Fibroblast of gingiva (primary cell): ENCODE data around the gene ARSD.
"Not testable (repeated sequence)": the region's sequence is repeated elsewhere in the genome, so short reads cannot be mapped to it uniquely, and the experiment has no call there.

Experiments used
- DNase-seq: peaks from one replicate; pipeline ENCODE4 v3.0.0-alpha.2; 2011; ENCODE audit warnings: low read depth

ARSD gene

DNA sequence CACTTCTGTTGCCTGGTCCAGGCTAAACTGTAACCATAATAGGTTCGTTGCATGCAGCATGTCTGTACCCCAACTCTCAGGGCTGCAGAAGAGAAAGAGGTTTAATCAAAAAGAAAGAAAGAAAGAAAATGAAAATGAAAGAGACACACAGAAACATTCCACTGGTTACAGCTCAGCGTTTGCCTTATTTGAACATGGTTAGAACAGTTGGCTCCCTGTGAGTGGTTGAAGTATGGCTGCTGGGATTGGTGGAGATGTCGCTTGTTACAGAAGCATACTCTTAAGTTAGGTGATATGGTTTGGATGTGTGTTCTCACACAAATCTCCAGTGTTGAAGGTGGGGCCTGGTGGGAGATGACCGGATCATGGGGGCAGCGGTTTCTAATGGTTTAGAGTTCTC is 36.3 kb downstream of the ARSD start:
- DNase-seq: no peak

DNA sequence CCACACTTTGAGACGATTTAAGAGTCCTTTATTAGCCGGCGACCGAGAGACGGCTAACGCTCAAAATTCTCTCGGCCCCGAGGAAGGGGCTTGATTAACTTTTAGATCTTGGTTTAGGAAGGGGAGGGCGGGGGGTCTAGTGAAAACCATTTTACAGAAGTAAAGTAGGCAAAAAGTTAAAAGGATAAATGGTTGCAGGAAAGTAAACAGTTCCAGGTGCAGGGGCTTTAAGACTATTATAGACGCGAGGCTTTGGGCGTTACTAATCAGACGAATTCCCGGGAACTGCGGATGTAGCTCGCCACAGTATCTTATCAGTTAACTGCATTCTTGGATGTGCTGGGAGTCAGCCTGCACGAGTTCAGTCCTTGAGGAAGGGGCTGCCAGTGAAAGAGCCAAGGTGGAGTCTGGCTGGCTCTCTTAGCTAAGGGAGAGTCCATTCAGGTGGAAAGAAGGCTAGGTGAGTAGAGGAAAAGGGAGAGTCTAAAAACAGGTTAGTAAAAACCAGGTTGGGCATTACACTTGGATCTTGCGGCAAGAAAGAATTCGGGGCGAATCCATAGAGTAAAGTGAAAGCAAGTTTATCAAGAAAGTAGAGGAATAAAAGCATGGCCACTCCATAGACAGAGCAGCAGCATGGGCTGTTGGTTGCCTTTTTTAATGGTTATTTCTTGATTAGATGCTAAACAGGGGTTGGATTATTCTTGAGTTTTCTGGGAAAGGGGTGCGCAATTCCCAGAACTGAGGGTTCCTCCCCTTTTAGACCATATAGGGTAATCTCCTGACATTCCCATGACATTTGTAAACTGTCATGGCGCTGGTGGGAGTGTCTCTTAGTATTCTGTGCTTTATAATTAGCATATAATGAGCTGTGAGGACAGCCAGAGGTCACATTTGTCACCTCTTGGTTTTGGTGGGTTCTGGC is 38.3 kb downstream of the ARSD start:
- not testable (repeated sequence) for DNase-seq

DNA sequence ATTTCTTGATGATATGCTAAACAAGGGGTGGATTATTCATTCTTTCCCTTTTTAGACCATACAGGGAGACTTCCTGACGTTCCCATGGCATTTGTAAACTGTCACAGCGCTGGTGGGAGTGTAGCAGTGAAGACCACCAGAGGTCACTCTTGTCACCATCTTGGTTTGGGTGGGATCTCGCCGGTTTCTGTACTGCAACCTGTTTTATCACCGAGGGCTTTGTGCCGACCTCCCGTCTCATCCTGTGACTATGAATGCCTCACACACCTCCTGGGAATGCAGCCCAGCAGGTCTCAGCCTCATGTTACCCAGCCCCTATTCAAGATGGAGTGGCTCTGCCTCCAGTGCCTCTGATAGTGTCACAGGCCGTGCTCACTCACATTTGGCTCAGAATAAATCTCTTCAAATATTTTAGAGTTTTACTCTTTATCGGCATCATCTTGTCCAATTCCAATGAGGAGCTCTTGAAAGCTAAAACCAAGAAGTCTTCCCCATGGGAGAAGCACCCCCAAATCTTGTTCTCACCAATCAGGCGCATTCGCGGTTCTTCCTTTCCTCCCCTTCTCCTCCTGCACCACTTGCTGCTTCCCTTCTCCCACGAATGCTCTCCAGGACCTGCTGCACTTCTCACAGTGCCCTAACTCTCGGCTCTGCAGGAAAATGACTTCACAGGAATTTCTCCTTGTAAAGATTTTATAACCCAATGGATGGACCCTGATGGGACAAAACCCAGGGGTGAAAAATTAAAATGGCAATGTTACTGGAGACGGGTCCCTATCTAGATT is 39.2 kb downstream of the ARSD start:
- DNase-seq: not testable (repeated sequence)

DNA sequence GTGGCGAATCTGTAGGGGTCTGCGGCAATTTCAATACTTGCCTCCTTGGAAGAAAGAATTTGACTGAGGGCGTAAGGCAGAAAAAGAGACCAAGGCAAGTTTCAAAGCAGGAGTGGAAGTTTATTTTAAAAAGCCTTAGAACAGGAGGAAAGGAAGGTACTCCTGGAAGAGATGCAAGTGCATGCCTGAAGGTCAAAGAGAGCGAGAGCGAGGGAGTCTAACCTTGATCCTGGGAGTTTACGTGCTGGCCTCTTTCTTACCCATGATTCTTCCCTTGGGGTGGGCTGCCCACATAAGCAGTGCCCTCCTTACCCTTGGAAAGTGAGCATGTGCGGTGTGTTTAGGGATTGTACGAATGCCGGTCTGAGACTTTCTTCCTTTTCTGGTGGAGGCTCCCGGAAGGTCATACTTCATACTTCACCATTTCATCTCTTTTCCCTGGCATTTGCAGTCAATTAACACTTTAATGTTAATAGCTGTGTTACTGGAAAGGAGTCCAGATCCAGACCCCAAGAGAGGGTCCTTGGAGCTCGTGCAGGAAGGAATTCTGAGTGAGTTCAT is 40.0 kb downstream of the ARSD start:
- no peak for DNase-seq

DNA sequence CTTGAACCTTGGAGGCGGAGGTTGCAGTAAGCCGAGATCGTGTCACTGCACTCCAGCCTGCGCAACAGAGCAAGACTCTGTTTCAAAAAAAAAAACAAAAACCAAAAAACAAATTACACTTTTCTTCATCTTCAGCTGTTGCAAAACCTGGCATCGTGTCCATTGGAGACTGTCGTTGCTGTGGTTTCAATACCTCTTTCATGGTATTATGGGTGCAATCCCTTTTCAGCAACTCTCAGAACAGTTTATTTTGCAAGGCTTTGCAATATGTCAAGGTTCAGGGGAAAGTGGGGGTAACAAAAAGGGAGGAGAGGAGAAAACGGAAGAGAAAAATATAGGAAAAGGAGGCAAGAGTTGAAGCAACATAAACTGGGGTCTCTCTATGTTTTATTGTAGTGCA is 40.8 kb downstream of the ARSD start:
- peak; percentile 2 for DNase-seq

- DNase-seq: no peak
Measured at GRCh38 chrX:2883770-2884169, 45.4 kb downstream of the ARSD start.

GRCh38 chrX:2879670-2880069 is 49.5 kb downstream of the ARSD start:
- DNase-seq: no peak

GRCh38 chrX:2878563-2878962 is 50.6 kb downstream of the ARSD start:
- DNase-seq: no peak

DNA sequence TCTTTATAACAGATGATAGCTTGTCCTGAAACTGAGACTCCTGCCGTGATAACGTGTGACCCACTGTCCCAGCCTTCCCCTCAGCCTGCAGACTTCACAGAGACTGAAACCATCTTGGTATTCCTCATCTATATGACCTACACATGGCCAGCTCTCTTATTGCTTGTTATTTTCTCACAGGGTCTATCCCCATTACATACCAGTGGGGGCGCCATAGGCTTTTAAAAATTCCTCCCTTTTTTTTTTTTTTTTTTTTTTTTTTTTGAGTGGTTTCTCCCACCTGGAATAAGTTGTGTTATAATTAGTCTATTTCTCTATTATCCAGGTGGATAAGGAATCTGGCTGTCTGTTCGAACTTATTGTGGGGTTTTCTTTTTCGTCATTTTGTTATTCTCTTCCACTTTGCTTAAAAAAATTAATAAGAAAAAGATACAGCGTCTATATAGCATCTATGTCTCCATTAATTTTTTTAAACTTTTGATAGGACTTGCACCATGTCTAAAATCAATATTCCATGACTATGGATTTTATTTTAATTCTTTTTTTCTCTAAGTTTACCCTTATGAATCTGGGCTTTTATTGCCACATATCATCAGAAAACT is 53.2 kb downstream of the ARSD start:
- DNase-seq: no peak

DNA sequence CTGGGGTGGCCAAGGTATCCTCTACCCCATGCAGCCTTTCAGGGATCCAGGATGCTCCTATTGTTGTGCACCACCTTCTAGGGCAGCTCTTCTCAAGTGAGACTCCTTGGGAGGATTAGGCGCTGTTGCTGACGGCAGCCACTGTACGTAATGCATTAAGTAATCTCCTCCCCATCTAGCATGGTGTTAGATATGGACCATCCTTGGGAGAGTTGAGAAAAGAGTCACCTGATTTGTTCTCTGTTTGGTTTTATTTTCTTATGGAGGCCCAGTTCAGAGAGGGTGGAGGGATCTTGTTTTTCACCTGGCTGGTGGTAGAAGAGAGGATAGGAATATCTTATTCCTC is 54.0 kb downstream of the ARSD start:
- DNase-seq: no peak

DNA sequence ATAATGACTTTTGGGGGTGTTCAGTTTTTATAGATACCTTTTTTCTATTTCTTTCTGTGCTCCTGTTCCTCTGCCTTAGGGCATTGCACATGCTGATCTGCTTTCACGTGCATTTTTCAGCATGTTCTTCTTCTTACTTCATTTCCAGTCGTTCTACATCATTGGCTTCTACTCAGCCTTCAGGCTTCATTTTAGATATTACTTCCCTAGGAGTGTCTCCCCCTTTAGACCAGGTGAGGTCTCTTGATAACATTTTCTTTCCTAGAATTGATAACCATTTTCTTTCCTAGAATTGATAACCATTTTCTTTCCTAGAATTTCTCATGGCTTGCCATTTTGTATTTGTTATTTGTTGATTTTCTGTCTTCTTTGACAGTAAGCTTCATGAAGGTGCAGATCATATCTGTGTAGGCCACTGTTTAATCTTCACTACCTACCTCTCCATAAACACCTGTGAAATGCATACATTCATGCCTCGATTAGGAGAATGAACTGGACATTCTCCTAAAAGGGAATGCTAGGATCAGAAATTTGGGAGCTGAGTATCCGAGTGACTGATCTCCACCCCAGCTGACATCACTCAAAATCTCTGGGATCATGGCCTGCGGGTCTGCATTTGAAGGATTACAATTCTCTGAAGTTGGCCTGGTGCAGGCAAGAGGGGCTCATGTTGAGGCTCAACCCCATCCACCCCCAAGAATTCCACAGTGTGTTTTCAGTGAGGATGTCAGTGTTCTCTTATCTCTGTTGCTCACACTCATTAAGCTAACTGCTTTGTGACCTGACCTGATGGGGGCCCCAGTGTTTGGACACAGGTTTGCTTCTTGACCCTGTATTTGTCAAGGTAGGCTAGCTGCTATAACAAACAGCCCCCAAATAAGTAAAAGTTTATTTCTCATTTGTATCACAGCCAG is 54.7 kb downstream of the ARSD start:
- no peak for DNase-seq

DNA sequence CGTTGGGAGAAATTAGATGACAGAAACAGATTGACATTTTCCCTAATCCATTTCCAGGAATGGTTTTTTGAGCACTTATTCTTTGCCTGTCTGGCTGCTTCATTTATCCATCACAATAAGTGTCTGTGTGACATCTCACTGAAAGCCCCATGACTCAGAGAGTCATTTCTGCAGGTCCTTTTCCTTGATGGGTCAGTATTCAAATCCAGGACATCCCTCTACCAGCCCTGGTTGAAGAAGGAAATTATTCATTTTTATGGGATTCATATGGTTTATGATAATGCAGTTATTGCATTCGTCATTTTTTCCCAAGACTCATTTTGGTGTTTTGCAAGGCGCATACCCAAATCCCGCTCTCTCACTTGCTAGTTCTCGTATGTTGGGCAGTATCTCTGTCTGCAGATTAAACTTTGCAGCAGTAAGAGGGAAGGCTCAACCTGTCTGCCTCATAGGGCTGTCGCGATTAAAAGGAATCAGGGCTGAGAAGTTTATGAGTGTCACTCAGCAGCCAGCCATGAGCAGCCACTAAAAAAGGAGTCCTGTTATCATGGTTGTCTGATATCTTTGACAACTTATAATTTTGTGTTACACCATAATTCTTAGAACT is 56.4 kb downstream of the ARSD start:
- no peak for DNase-seq

DNA sequence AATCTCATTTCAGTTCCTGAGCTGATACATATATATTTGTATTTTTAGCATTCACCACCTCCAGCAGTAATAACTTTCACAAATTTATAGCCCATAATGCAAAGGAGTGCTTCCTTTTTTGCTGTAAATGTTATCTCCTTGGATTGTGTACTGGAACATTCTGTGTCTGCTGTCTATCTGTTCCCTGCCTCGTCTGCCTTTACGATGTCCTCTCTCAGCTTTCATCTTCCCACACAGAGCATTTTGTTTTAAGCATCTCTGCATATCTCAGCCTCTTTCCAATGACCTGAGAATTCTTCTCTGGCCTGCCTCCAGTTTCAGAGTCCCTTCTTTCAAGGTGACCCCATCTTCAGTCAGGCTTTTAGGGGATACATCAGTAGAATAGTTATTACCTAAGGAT is 57.3 kb downstream of the ARSD start:
- DNase-seq: no peak

DNA sequence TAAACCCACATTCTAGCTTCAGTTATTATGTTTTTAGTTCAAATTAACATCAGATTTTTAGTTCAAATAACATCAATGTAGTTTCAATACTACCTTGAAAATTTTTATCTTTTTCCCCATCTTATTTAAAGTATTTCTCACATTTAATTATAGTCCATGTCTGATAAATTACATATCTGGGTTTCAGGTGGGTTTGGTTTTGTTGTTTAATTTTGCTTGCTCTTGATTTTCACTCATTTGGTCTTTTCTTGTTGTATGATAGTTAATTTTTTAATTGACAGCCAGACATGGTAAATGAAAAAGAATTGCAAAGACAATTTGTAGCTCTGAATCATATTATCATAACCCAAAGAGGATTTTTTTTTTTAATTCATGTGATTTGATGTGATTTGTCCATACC is 58.5 kb downstream of the ARSD start:
- no peak for DNase-seq

- no peak for DNase-seq
Measured at GRCh38 chrX:2867206-2867605, 61.9 kb downstream of the ARSD start.

- DNase-seq: no peak
Measured at GRCh38 chrX:2863646-2864045, 65.5 kb downstream of the ARSD start.

- no peak for DNase-seq
Measured at GRCh38 chrX:2862404-2862803, 66.7 kb downstream of the ARSD start.

- no peak for DNase-seq
Measured at GRCh38 chrX:2859197-2859797, 69.8 kb downstream of the ARSD start.

- DNase-seq: no peak
Measured at GRCh38 chrX:2857566-2857965, 71.6 kb downstream of the ARSD start.

DNA sequence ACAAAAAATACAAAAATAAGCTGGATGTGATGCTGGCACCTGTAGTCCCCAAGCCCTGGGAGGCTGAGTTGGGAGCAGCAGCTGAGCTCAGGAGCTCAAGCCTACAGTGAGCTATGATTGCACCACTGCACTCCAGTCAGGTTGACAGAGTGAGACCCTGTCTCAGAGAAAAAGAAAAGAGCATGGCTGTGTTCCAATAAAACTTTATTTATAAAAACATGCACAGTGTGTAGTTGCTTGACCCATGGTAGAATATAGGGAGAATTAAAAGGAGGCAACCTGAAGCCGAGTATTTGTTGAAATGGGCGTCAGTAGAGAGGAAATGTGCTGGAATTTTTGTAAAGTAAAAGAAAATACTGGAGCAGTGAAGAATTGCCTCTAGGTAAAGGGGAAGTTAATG is 73.4 kb downstream of the ARSD start:
- DNase-seq: no peak

GRCh38 chrX:2854918-2855317 is 74.2 kb downstream of the ARSD start:
- no peak for DNase-seq
